ENCODE measurements around the gene ARL13B.

The ARL13B gene

GRCh38 chr3:94066506-94067500, 86.8 kb downstream of the ARL13B start:
- H2AK5ac ChIP-seq (ENCODE audit: low read depth, low read length) = no peak overlapping the region
- no peak overlapping the region for H2BK120ac ChIP-seq (ENCODE audit: low read depth, low read length)
- no peak overlapping the region for H3K18ac ChIP-seq (ENCODE audit: low read length)
- H2BK12ac ChIP-seq (ENCODE audit: low read length) = no peak overlapping the region
- H3K36me3 ChIP-seq (replicated peaks in 1 of 2; ENCODE audit: control insufficient read depth in 2 of 2, insufficient read depth in 2 of 2, low read length in 2 of 2) = peaks cover 0 to 36% of the 10 kb centered on the region in 2 donors
- no peak overlapping the region for H3K4me3 ChIP-seq (ENCODE audit: low read length in 2 of 2)
- H3K79me1 ChIP-seq (ENCODE audit: low read depth, low read length) = peaks cover 2% of the 10 kb centered on the region
- no peak overlapping the region for H3K4me2 ChIP-seq (ENCODE audit: insufficient read depth, low read length, poor library complexity, severe bottlenecking)
- no peak overlapping the region for H3K9ac ChIP-seq (ENCODE audit: low read depth, low read length, poor library complexity)
- no peak overlapping the region for H3K27ac ChIP-seq (replicated peaks; ENCODE audit: low read length)
- peaks cover 0 to 6% of the 10 kb centered on the region in 2 donors for H3K9me3 ChIP-seq (replicated peaks in 1 of 2; ENCODE audit: control insufficient read depth in 2 of 2, insufficient read depth in 1 of 2, low read depth in 1 of 2, low read length in 2 of 2)
- peaks cover 0 to 2% of the 10 kb centered on the region in 2 donors for H3K4me1 ChIP-seq (ENCODE audit: control insufficient read depth in 2 of 2, insufficient read depth in 1 of 2, low read depth in 1 of 2, low read length in 2 of 2)
- H2AFZ ChIP-seq (ENCODE audit: low read length) = no peak overlapping the region
- H3K14ac ChIP-seq (ENCODE audit: low read length) = no peak overlapping the region
- H3K27me3 ChIP-seq (ENCODE audit: control insufficient read depth in 3 of 3, insufficient read depth in 3 of 3, low read depth in 1 of 3, low read length in 3 of 3) = no peaks in the 10 kb centered on the region
- H2BK15ac ChIP-seq (ENCODE audit: low read length) = no peak overlapping the region
- no peak for DNase-seq (ENCODE audit: low spot score)
- no peak overlapping the region for H3K4ac ChIP-seq (ENCODE audit: low read length)
- WGBS, 2 donors (ENCODE audit: extremely low coverage in 2 of 2, insufficient read length in 2 of 2, insufficient replicate concordance in 1 of 2) = no CpG with 5 or more reads among the region's 6 CpGs
- no peak overlapping the region for H4K8ac ChIP-seq (ENCODE audit: low read depth, low read length)
- H3K23ac ChIP-seq (ENCODE audit: low read depth, low read length, poor library complexity) = no peak overlapping the region
- no peak overlapping the region for H2BK5ac ChIP-seq (ENCODE audit: low read length)
- H4K91ac ChIP-seq (ENCODE audit: low read depth, low read length, poor library complexity) = no peak overlapping the region

GRCh38 chr3:94069194-94069813, 89.3 kb downstream of the ARL13B start:
- no peak for DNase-seq (ENCODE audit: low spot score)
- no peak overlapping the region for H3K14ac ChIP-seq (ENCODE audit: low read length)

GRCh38 chr3:94070341-94070911, 90.5 kb downstream of the ARL13B start:
- no peak overlapping the region for H3K4me2 ChIP-seq (ENCODE audit: insufficient read depth, low read length, poor library complexity, severe bottlenecking)
- no peak overlapping the region for H2AFZ ChIP-seq (ENCODE audit: low read length)
- H3K14ac ChIP-seq (ENCODE audit: low read length) = no peak overlapping the region
- H2BK12ac ChIP-seq (ENCODE audit: low read length) = no peak overlapping the region
- no peak for DNase-seq (ENCODE audit: low spot score)
- H3K36me3 ChIP-seq (replicated peaks in 1 of 2; ENCODE audit: control insufficient read depth in 2 of 2, insufficient read depth in 2 of 2, low read length in 2 of 2) = peaks cover 0 to 28% of the 10 kb centered on the region in 2 donors
- no peak overlapping the region for H3K18ac ChIP-seq (ENCODE audit: low read length)
- no peak overlapping the region for H3K27ac ChIP-seq (replicated peaks; ENCODE audit: low read length)
- H3K79me1 ChIP-seq (ENCODE audit: low read depth, low read length) = no peaks in the 10 kb centered on the region
- no peak overlapping the region for H4K8ac ChIP-seq (ENCODE audit: low read depth, low read length)
- no CpG with 5 or more reads among the region's 6 CpGs for WGBS, 2 donors (ENCODE audit: extremely low coverage in 2 of 2, insufficient read length in 2 of 2, insufficient replicate concordance in 1 of 2)
- H2BK15ac ChIP-seq (ENCODE audit: low read length) = no peak overlapping the region
- no peak overlapping the region for H3K4me3 ChIP-seq (ENCODE audit: low read length in 2 of 2)
- H4K91ac ChIP-seq (ENCODE audit: low read depth, low read length, poor library complexity) = no peak overlapping the region
- no peaks in the 10 kb centered on the region for H3K27me3 ChIP-seq (ENCODE audit: control insufficient read depth in 3 of 3, insufficient read depth in 3 of 3, low read depth in 1 of 3, low read length in 3 of 3)
- H3K9me3 ChIP-seq (replicated peaks in 1 of 2; ENCODE audit: control insufficient read depth in 2 of 2, insufficient read depth in 1 of 2, low read depth in 1 of 2, low read length in 2 of 2) = peaks cover 0 to 6% of the 10 kb centered on the region in 2 donors
- H3K23ac ChIP-seq (ENCODE audit: low read depth, low read length, poor library complexity) = no peak overlapping the region
- no peak overlapping the region for H3K9ac ChIP-seq (ENCODE audit: low read depth, low read length, poor library complexity)
- no peak overlapping the region for H2BK120ac ChIP-seq (ENCODE audit: low read depth, low read length)
- no peak overlapping the region for H2AK5ac ChIP-seq (ENCODE audit: low read depth, low read length)
- no peak overlapping the region for H3K4ac ChIP-seq (ENCODE audit: low read length)
- H2BK5ac ChIP-seq (ENCODE audit: low read length) = no peak overlapping the region
- H3K4me1 ChIP-seq (ENCODE audit: control insufficient read depth in 2 of 2, insufficient read depth in 1 of 2, low read depth in 1 of 2, low read length in 2 of 2) = no peaks in the 10 kb centered on the region

More at GRCh38 chr3:94069194-94069813, 89.3 kb downstream of the ARL13B start:
- Histone ChIP-seq H3K4me2 (ENCODE audit: insufficient read depth, low read length, poor library complexity, severe bottlenecking) (no peak overlapping the region), H2BK12ac (ENCODE audit: low read length) (no peak overlapping the region), H4K91ac (ENCODE audit: low read depth, low read length, poor library complexity) (no peak overlapping the region), H3K27me3 (ENCODE audit: control insufficient read depth in 3 of 3, insufficient read depth in 3 of 3, low read depth in 1 of 3, low read length in 3 of 3) (no peaks in the 10 kb centered on the region), H3K23ac (ENCODE audit: low read depth, low read length, poor library complexity) (no peak overlapping the region), H3K9ac (ENCODE audit: low read depth, low read length, poor library complexity) (no peak overlapping the region), H3K18ac (ENCODE audit: low read length) (no peak overlapping the region), H3K4me3 (ENCODE audit: low read length in 2 of 2) (no peak overlapping the region), H2BK5ac (ENCODE audit: low read length) (no peak overlapping the region), H3K4me1 (ENCODE audit: control insufficient read depth in 2 of 2, insufficient read depth in 1 of 2, low read depth in 1 of 2, low read length in 2 of 2) (no peaks in the 10 kb centered on the region), H3K9me3 (replicated peaks in 1 of 2; ENCODE audit: control insufficient read depth in 2 of 2, insufficient read depth in 1 of 2, low read depth in 1 of 2, low read length in 2 of 2) (peaks cover 0 to 6% of the 10 kb centered on the region in 2 donors), H2AFZ (ENCODE audit: low read length) (no peak overlapping the region), H4K8ac (ENCODE audit: low read depth, low read length) (no peak overlapping the region), H2BK15ac (ENCODE audit: low read length) (no peak overlapping the region), H2BK120ac (ENCODE audit: low read depth, low read length) (no peak overlapping the region), H3K79me1 (ENCODE audit: low read depth, low read length) (no peaks in the 10 kb centered on the region), H3K36me3 (replicated peaks in 1 of 2; ENCODE audit: control insufficient read depth in 2 of 2, insufficient read depth in 2 of 2, low read length in 2 of 2) (peaks cover 0 to 39% of the 10 kb centered on the region in 2 donors), H2AK5ac (ENCODE audit: low read depth, low read length) (no peak overlapping the region), H3K4ac (ENCODE audit: low read length) (no peak overlapping the region), H3K27ac (replicated peaks; ENCODE audit: low read length) (no peak overlapping the region)
- no CpG with 5 or more reads among the region's 4 CpGs for WGBS, 2 donors (ENCODE audit: extremely low coverage in 2 of 2, insufficient read length in 2 of 2, insufficient replicate concordance in 1 of 2)
